OCI-LY7 (cell line): ENCODE data around the gene OAS1. TPM values are rescaled to one million over a fixed set of nuclear protein-coding genes. Genes with fewer than 3 reads are reported as not detected.

Source experiments
- BruUV-seq: library from RNA; stranded (reverse); fragments of 400-500 nt; replicated peaks from 2 replicates; lab custom pipeline; 2021; lab: Mats Ljungman, UMichigan
- CTCF ChIA-PET: fragments of 300-600 bp; sonication (Branson Sonifier 250); formaldehyde crosslinking; loops from one replicate; lab custom pipeline; 2022; ENCODE audit warnings: antibody characterized with exemption; ENCODE audit not compliant: unreplicated experiment; lab: Charles Lee
- POLR2A ChIA-PET: fragments of 300-600 bp; sonication (Branson Sonifier 250); formaldehyde crosslinking; loops from one replicate; lab custom pipeline; 2022; ENCODE audit warnings: antibody characterized with exemption; lab: Charles Lee
- DNase-seq: peaks from one replicate; pipeline ENCODE4 v3.0.0-alpha.2; 2015; ENCODE audit warnings: low spot score
- H2AFZ ChIP-seq: fragments of 200-600 bp; sonication (generic), shearing (Covaris generic); 2 replicates; pipeline ENCODE4 v1.6.1; 2014; ENCODE audit warnings: mild to moderate bottlenecking, antibody characterized with exemption, low read length, moderate library complexity
- H3K27ac ChIP-seq: fragments of 200-600 bp; sonication (generic); 2 replicates; pipeline ENCODE4 v1.5.1; 2014; ENCODE audit warnings: mixed run types, low read depth, mild to moderate bottlenecking, moderate library complexity, low read length, inconsistent platforms; ENCODE audit not compliant: poor library complexity, severe bottlenecking
- H3K36me3 ChIP-seq: fragments of 200-600 bp; sonication (generic); 2 replicates; pipeline ENCODE4 v1.6.1; 2014; ENCODE audit warnings: mild to moderate bottlenecking, antibody characterized with exemption, low read length, moderate library complexity, mixed read lengths; ENCODE audit not compliant: insufficient read depth
- H3K4me1 ChIP-seq: fragments of 200-600 bp; sonication (generic); 2 replicates; pipeline ENCODE4 v1.5.1; 2014; ENCODE audit warnings: mild to moderate bottlenecking, low read length; ENCODE audit not compliant: insufficient read depth, poor library complexity, severe bottlenecking
- H3K4me2 ChIP-seq: fragments of 200-600 bp; sonication (generic); 2 replicates; pipeline ENCODE4 v1.6.1; 2014; ENCODE audit warnings: mild to moderate bottlenecking, low read length
- H3K4me3 ChIP-seq: fragments of 200-600 bp; sonication (generic); 2 replicates; pipeline ENCODE4 v1.5.1; 2014; ENCODE audit warnings: mild to moderate bottlenecking, low read depth, low read length; ENCODE audit not compliant: poor library complexity, severe bottlenecking
- H3K79me2 ChIP-seq: fragments of 200-600 bp; sonication (generic); 2 replicates; pipeline ENCODE4 v1.6.1; 2016; ENCODE audit warnings: low read depth, mild to moderate bottlenecking, low read length, moderate library complexity, mixed read lengths; ENCODE audit not compliant: insufficient read depth
- H3K9me2 ChIP-seq: fragments of 200-600 bp; sonication (generic); 2 replicates; pipeline ENCODE4 v1.6.1; 2016; ENCODE audit warnings: mild to moderate bottlenecking, low read length, mixed read lengths; ENCODE audit not compliant: insufficient read depth
- H3K9me3 ChIP-seq: fragments of 200-600 bp; sonication (generic); 2 replicates; pipeline ENCODE4 v1.6.1; 2014; ENCODE audit warnings: mild to moderate bottlenecking, mixed run types, low read length, mixed read lengths
- H4K20me1 ChIP-seq: fragments of 200-600 bp; sonication (generic); 2 replicates; pipeline ENCODE4 v1.6.1; 2014; ENCODE audit warnings: mild to moderate bottlenecking, antibody characterized with exemption, low read length, moderate library complexity, mixed read lengths; ENCODE audit not compliant: insufficient read depth
- CTCF ChIP-seq: fragments of 200-600 bp; sonication (generic); conservative IDR thresholded peaks from 2 replicates; pipeline ENCODE4 v1.5.1; 2014; ENCODE audit warnings: mild to moderate bottlenecking, antibody characterized with exemption, low read length, moderate library complexity, mixed read lengths
- EZH2phosphoT487 ChIP-seq: fragments of 200-600 bp; sonication (generic); IDR thresholded peaks from 2 replicates; pipeline ENCODE4 v1.6.1; 2018; ENCODE audit warnings: low read depth, borderline replicate concordance, mild to moderate bottlenecking, mixed run types, antibody characterized with exemption, low read length, moderate library complexity, mixed read lengths
- intact Hi-C: fragments of 100-400 bp; cut with micrococcal nuclease; formaldehyde crosslinking; loops from one replicate; pipeline ENCODE4 v1.10.0; 2022; ENCODE audit not compliant: unreplicated experiment
- total RNA-seq, 2 experiments: library from RNA; depleted of rRNA in 1 of 2; stranded (reverse); fragments of >200 nt in 1 of 2; shearing (Covaris generic) in 1 of 2; gene quantifications; 2 replicates each; pipeline ENCODE4 v1.2.3, GENCODE V29; 2014 to 2022

OAS1 gene
- total RNA-seq, 2 experiments from 2014 or later, result 49.6 to 56.3 TPM

GRCh38 chr12:112860181-112860580 is 46.6 kb upstream of the OAS1 start:
- H3K36me3 ChIP-seq, result no peaks in the 10 kb centered on the region
- TF ChIP-seq CTCF, result no peak
- no peak for TF ChIP-seq EZH2phosphoT487
- no peaks in the 10 kb centered on the region for H4K20me1 ChIP-seq
- H3K9me2 ChIP-seq, result no peaks in the 10 kb centered on the region
- H3K79me2 ChIP-seq, result no peaks in the 10 kb centered on the region
- intact Hi-C loops, result no loop called here
- no peaks in the 10 kb centered on the region for H3K9me3 ChIP-seq
- no peak overlapping the region for H3K4me2 ChIP-seq
- ChIA-PET POLR2A (no interaction called here), CTCF (interaction anchor here (0.6 kb wide), 1 partner anchor 86 kb away, joined by 3 read pairs; no protein-coding TSS in a partner anchor)
- no peaks in the 10 kb centered on the region for H3K4me1 ChIP-seq
- H3K27ac ChIP-seq, result no peak overlapping the region
- no TSS peak for BruUV-seq
- DNase-seq, result no peak
- H2AFZ ChIP-seq, result no peak overlapping the region
- H3K4me3 ChIP-seq, result no peak overlapping the region

GRCh38 chr12:112861284-112861683 is 45.5 kb upstream of the OAS1 start:
- DNase-seq, result no peak
- no peak overlapping the region for H3K4me3 ChIP-seq
- TF ChIP-seq CTCF (no peak), EZH2phosphoT487 (no peak)
- no peak overlapping the region for H2AFZ ChIP-seq
- H3K4me1 ChIP-seq, result no peaks in the 10 kb centered on the region
- H4K20me1 ChIP-seq, result no peaks in the 10 kb centered on the region
- H3K36me3 ChIP-seq, result no peaks in the 10 kb centered on the region
- BruUV-seq, result no TSS peak
- intact Hi-C loops, result no loop called here
- ChIA-PET CTCF (no interaction called here), POLR2A (no interaction called here)
- no peaks in the 10 kb centered on the region for H3K9me3 ChIP-seq
- no peaks in the 10 kb centered on the region for H3K9me2 ChIP-seq
- no peaks in the 10 kb centered on the region for H3K79me2 ChIP-seq
- H3K4me2 ChIP-seq, result no peak overlapping the region
- no peak overlapping the region for H3K27ac ChIP-seq

DNA sequence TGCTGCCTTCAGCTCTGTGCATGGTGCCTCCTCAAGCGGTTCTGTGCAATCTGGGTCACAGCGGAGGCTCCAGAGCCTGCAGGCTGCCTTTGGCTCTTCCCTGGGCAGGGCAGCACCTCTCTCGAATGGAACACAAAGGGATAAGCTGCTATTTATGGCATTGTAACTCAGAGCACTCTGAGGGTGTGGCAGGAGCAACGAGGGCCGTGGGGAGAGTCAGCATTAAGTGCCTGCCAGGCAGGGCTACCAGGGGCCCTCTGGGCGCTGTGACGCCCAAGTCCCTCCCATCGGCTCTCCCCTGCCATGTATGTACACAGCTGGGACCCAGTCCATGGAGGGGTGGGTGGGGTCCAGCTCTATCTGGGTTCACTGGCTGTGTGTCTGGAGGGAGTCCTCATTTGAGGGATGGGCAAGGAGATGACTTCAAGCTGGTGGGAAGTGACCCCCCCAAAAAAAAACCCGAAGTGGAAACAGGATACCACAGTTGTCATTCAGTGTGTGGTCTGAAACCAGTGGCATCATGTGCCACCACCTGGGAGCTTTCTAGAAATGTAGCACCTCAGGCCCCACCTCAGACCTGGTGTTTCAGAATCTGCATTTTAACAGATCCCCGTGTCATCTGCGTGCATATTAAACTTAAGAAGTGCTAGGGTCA is 44.0 kb upstream of the OAS1 start:
- no peak overlapping the region for H3K4me2 ChIP-seq
- H2AFZ ChIP-seq, result no peak overlapping the region
- H3K79me2 ChIP-seq, result no peaks in the 10 kb centered on the region
- no peak overlapping the region for H3K4me3 ChIP-seq
- no peaks in the 10 kb centered on the region for H3K4me1 ChIP-seq
- no peak for DNase-seq
- H3K36me3 ChIP-seq, result no peaks in the 10 kb centered on the region
- H3K9me3 ChIP-seq, result no peaks in the 10 kb centered on the region
- intact Hi-C loops, result no loop called here
- BruUV-seq, result no TSS peak
- no peak overlapping the region for H3K27ac ChIP-seq
- no peaks in the 10 kb centered on the region for H4K20me1 ChIP-seq
- H3K9me2 ChIP-seq, result no peaks in the 10 kb centered on the region
- no peak for TF ChIP-seq EZH2phosphoT487
- no peak for TF ChIP-seq CTCF
- CTCF ChIA-PET, result no interaction called here
- POLR2A ChIA-PET, result interaction anchor here (0.6 to 0.8 kb wide), 2 partner anchors 133 to 360 kb away, joined by 3 to 5 read pairs; no protein-coding TSS in a partner anchor
